Testis (tissue), 2 donors: ENCODE data around the gene PSMD12.
"Not testable (repeated sequence)": the region's sequence is repeated elsewhere in the genome, so short reads cannot be mapped to it uniquely, and the experiment has no call there.

ENCODE experiments used
- CTCF ChIP-seq, 3 experiments: fragments of 450-650 bp in 2 of 3; fragments of 200-600 bp in 1 of 3; sonication (generic) in 1 of 3; IDR thresholded peaks; one replicate each; pipeline ENCODE4 v1.5.1; 2016 to 2019; ENCODE audit warnings: antibody characterized with exemption in 3 of 3, mild to moderate bottlenecking in 2 of 3, moderate library complexity in 1 of 3
- POLR2A ChIP-seq: fragments of 450-650 bp; IDR thresholded peaks from one replicate; pipeline ENCODE4 v1.6.1; 2017; ENCODE audit warnings: antibody characterized with exemption, mild to moderate bottlenecking, moderate library complexity

DNA sequence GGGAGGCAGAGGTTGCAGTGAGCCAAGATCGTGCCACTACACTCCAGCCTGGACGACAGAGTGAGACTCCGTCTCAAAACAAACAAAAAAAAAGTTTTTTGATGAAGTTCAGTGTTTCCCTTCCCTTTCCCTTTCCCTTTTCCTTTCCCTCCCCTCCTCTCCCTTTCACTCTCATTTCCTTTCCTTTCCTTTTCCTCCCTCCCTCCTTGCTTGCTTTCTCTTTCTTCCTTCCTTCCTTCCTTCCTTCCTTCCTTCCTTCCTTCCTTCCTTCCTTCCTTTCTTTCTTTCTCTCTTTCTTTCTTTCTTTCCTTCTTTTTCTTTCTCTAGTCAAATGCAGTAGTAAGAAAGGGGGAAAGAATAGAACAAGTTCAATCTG lies 42.1 kb upstream of the PSMD12 start:
- TF ChIP-seq CTCF (IDR thresholded peaks at IDR 0.05); POLR2A: not testable (repeated sequence)
